GM10248 (cell line): ENCODE results near the gene PGAP2.
"Not testable (repeated sequence)": the region's sequence is repeated elsewhere in the genome, so short reads cannot be mapped to it uniquely, and the experiment has no call there.

Experiments used
- CTCF ChIA-PET: fragments of 300-600 bp; sonication (Branson Sonifier 250); formaldehyde crosslinking; extraction: SDS; loops from one replicate; lab custom pipeline; 2021; ENCODE audit warnings: antibody characterized with exemption; lab: Yijun Ruan, JAX
- POLR2A ChIA-PET: fragments of 350-650 bp; sonication (Branson Sonifier 250); formaldehyde crosslinking; extraction: SDS; loops from one replicate; lab custom pipeline; 2020; ENCODE audit warnings: antibody characterized with exemption; lab: Yijun Ruan, JAX
- DNase-seq: peaks from one replicate; pipeline ENCODE4 v3.0.0; 2012; ENCODE audit errors: extremely low spot score
- TF ChIP-seq, protein P1 (sequence below): IDR thresholded peaks from 2 replicates; pipeline ENCODE4 v1.5.1; 2012; ENCODE audit warnings: mild to moderate bottlenecking, low read depth; ENCODE audit errors: extremely low read depth, missing control alignments, control extremely low read depth

PGAP2 gene

DNA sequence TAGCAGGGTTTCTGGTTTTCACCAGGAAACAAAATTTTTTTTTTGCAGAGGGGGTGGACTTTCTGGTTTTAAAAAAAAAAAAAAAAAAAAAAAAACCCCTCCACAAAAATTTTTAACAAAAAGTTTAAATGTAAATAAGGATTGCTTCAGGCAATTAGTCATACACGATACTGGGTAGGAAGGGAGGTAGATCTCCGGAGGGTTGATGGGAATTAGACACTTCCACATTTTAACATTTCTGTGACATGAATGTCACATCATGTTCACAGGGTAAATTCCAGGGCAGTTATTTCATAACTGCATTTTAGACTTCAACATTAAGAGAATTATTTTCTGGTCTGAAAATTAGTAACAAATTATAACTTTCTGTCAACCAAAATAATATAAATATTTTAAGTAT is 26.9 kb upstream of the PGAP2 start:
- DNase-seq, result no peak
- TF ChIP-seq, protein P1, sequence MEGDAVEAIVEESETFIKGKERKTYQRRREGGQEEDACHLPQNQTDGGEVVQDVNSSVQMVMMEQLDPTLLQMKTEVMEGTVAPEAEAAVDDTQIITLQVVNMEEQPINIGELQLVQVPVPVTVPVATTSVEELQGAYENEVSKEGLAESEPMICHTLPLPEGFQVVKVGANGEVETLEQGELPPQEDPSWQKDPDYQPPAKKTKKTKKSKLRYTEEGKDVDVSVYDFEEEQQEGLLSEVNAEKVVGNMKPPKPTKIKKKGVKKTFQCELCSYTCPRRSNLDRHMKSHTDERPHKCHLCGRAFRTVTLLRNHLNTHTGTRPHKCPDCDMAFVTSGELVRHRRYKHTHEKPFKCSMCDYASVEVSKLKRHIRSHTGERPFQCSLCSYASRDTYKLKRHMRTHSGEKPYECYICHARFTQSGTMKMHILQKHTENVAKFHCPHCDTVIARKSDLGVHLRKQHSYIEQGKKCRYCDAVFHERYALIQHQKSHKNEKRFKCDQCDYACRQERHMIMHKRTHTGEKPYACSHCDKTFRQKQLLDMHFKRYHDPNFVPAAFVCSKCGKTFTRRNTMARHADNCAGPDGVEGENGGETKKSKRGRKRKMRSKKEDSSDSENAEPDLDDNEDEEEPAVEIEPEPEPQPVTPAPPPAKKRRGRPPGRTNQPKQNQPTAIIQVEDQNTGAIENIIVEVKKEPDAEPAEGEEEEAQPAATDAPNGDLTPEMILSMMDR, result no peak
- ChIA-PET POLR2A (no interaction called here), CTCF (interaction anchor here (2.7 to 6.7 kb wide), 2 partner anchors 16 to 27 kb away, joined by 7 to 47 read pairs; partner anchors contain the start of genes NUP98 and PGAP2)

GRCh38 chr11:3782963-3783362 is 25.4 kb upstream of the PGAP2 start:
- CTCF ChIA-PET, result interaction anchor here (2.2 to 6.7 kb wide), 3 partner anchors 15 to 66 kb away, joined by 6 to 47 read pairs (median 7); partner anchors contain the start of genes NUP98 and PGAP2
- DNase-seq, result no peak
- TF ChIP-seq, protein P1, result no peak
- POLR2A ChIA-PET, result no interaction called here

DNA sequence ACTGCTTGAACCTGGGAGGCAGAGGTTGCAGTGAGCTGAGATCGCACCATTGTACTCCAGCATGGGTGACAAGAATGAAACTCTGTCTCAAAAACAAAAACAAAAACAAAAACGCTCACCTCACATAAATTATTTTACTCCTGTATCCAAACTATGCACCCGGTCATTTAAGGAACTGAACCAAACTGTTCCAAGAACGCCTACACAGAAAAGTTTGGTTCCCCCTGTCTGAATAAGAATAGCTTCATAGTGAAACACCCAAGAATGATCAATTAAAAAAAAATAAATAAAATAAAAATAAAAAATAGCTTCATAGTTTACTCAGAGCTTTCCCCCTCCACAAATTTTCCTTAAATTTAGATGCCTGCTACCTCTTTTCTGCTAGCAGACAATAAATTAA is 24.7 kb upstream of the PGAP2 start:
- TF ChIP-seq, protein P1, result no peak
- DNase-seq, result no peak
- ChIA-PET POLR2A (no interaction called here), CTCF (interaction anchor here (1.3 to 6.7 kb wide), 6 partner anchors 14 to 66 kb away, joined by 4 to 47 read pairs (median 6); partner anchors contain the start of genes NUP98 and PGAP2)

DNA sequence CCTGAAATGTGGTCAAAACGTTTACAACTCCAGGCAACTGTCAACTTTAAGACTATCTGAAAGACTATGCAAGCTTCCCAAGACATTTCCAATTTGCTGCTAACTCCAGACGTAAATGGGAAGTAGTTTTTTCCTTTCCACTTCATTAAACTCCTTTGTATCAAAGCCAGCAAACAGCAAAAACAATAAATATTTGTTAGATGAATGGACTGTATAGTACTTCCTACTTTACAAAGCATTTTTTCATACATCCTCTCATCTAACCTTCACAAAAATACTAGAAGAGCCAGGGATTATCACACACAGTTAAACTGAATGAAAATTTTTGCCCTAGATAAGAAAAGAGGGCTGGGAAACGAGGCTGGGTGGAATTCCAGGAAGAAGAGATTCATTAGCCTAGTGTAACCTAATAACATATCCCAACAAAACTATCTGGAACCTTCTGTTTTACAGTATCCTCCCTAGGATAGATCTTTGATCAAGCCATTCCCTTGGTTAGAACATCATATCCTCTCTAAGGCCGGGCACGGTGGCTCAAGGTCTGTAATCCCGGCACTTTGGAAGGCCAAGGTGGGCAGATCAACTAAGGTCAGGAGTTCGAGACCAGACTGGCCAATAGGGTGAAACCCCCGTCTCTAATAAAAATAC is 21.5 kb upstream of the PGAP2 start:
- TF ChIP-seq, protein P1, result no peak
- no peak for DNase-seq
- ChIA-PET POLR2A (no interaction called here), CTCF (interaction anchor here (1.2 to 6.7 kb wide), 2 partner anchors 21 to 22 kb away, joined by 3 to 47 read pairs; partner anchors contain the start of gene PGAP2)

- POLR2A ChIA-PET, result interaction anchor here (0.5 kb wide), 1 partner anchor 43 kb away, joined by 3 read pairs; no protein-coding TSS in a partner anchor
- not testable (repeated sequence) for DNase-seq
- CTCF ChIA-PET, result interaction anchor here (0.7 to 2.1 kb wide), 2 partner anchors 13 to 278 kb away, joined by 3 to 8 read pairs; no protein-coding TSS in a partner anchor
Measured at GRCh38 chr11:3794387-3794786, 14.0 kb upstream of the PGAP2 start.

DNA sequence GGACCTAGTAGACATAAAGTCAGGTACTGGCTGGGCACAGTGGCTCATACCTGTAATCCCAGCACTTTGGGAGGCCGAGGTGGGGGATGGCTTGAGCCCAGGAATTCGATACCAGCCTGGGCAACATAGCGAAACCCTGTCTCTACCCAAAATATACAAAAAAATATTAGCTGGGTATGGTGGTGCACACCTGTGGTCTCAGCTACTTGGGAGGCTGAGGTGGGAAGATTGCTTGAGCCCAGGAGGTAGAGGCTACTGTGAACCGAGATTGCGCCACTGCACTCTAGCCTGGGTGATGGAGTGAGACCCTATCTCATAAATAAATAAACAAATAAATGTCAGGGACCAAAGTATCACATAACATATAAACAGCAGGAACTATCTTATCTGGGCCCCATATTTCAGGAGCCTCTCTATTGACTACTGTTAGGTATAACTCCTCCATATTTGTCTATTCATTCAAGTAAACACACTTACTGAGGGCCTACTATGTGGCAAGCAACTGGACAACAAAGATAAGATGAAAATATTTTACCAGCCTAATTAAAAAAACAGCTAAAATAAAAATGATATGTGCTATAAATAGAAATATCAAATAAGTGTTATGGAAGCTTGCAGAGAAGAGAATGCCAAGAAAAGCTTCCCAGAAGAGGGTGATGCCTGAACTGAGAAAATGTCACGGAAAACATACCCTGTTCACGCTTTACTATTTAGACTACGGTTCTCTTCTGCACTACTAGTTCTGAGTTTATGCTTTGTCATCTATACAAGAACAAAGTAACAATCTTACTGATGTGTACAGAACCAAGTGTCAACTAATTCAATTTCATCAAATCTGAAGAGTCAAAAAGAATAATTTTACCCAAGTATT is 13.0 kb upstream of the PGAP2 start:
- ChIA-PET CTCF (interaction anchor here (0.6 to 2.1 kb wide), 4 partner anchors 10 to 277 kb away, joined by 3 to 13 read pairs (median 8); partner anchors contain the start of gene PGAP2), POLR2A (no interaction called here)
- TF ChIP-seq, protein P1, result no peak
- DNase-seq, result no peak
